A375 (cell line): ENCODE measurements around the gene TBXAS1. TPM values are rescaled to one million over a fixed set of nuclear protein-coding genes. Genes with fewer than 3 reads are reported as not detected.

Source experiments
- total RNA-seq: library from RNA; depleted of rRNA; stranded (reverse); fragments of >200 nt; shearing (Covaris generic); gene quantifications from 2 replicates; pipeline ENCODE4 v1.2.3, GENCODE V29; 2014; rRNA removed

The TBXAS1 gene
- 11.9 and 24.0 TPM in 2 replicates for total RNA-seq

DNA sequence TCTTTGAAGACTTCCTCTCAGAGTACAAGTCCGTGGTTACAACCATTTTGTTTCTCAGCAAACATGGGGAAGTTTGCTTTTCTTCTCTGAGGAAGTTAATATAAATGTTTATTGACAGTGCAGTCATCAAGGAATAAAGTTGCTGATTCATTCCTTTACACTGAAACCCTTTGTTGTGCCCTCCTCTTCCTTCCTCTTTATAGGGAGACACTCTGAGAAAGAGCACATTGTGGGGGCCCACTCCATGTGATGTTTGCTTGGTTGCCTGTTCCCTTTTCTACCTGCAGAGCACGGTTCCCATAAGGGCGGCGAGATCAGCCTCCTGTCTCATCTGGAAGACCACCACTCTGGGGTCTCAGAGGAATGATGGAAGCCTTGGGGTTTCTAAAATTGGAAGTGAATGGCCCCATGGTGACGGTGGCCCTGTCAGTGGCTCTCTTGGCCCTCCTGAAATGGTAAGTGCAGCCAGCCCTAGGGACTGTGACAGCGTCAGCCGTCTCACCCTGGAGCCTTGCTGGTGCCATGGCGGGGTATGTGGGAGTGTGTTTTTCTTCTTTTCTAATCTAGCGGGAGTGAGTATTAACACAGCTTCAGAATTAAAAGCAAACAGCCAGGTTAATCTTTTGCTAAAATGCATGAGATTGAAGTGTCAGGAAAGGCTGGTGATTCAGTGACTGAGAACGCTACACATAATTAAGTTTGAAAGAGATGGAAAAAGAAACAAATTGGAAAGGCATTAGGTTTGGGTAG, at the start of gene TBXAS1:
TBXAS1 (plus strand) TSS at position 240 of the 750 bp plus-strand sequence; CDS start at position 367, 127 bp downstream.

DNA sequence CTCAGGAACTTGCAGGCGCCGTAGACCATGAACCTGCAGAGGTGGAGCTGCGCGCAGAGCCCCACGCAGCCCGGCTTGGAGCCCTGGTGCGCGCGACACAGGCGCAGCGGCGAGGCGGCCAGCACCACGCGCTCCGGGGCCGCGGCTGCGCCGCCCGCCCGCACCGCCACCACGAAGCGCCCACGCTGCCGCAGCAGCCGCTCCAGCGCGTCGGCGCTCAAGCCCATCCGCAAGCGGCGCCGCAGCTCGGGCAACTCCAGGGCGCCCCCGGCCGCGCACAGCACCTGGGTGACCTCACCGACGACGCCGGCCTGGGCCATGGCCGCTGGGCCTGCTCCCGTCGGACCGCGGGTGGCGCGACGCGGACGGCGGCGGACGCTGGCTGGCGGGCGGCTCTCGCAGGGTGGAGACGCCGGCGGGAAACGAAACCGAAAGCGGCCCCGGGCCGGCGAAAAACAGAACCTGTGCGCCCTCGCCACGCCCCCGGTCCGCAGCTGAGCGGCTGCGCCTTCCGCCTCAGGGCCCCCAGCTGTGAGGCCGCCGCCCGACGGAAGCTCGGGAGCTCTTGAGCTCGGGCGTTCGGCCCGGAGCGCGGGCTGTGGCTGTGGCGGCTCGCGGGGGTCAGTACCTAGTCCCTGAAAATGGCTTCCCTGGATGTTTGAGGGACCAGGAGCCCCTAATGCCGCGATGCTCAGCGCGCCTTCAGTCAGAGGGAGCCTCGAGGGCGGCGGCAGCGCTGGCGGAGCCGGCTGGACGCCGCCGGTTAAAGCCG, 233.7 kb downstream of the TBXAS1 start, which contains the start of gene PARP12:
PARP12 (minus strand) TSS at position 424 of the 772 bp plus-strand sequence; CDS start at position 320, 104 bp downstream.

Other genes starting within 250 kb of the TBXAS1 start
- gene HIPK2, start 51.3 kb upstream of the TBXAS1 start, total RNA-seq: 26.1 and 28.1 TPM in 2 replicates
- 18.8 and 21.7 TPM in 2 replicates for gene PARP12, start 233.7 kb downstream of the TBXAS1 start, total RNA-seq